ENCODE data around the gene HMGA1. TPM values are rescaled to one million over a fixed set of nuclear protein-coding genes. Genes with fewer than 3 reads are reported as not detected.
A peak's percentile ranks its signal among the peaks of the same experiment; 100 is the strongest.

The HMGA1 gene
- total RNA-seq, 1 experiment from 2014 or later = 154 TPM

- ChIA-PET CTCF (interaction anchor here (0.6 to 0.7 kb wide), 4 partner anchors 9 to 507 kb away, joined by 3 read pairs; no protein-coding TSS in a partner anchor), POLR2A (interaction anchor here (0.7 kb wide), 1 partner anchor 188 kb away, joined by 3 read pairs; no protein-coding TSS in a partner anchor)
- Mint-ChIP-seq H3K4me3 (ENCODE audit: unreplicated experiment) (no peak overlapping the region), H3K27me3 (ENCODE audit: insufficient read depth, unreplicated experiment) (no peaks in the 10 kb centered on the region), H3K36me3 (ENCODE audit: insufficient read depth, unreplicated experiment) (no peaks in the 10 kb centered on the region), H3K27ac (ENCODE audit: low read depth, unreplicated experiment) (no peak overlapping the region), H3K4me1 (ENCODE audit: insufficient read depth, unreplicated experiment) (peaks cover 11% of the 10 kb centered on the region), H3K9me3 (ENCODE audit: unreplicated experiment) (no peaks in the 10 kb centered on the region)
- no peak for TF ChIP-seq CTCF (IDR thresholded peaks at IDR 0.05; ENCODE audit: unreplicated experiment)
- no TSS peak for BruUV-seq (replicated peaks)
- intact Hi-C loops (cut with micrococcal nuclease) = no loop called here
- peak; percentile 81 for DNase-seq (ENCODE audit: unreplicated experiment)
Observed at GRCh38 chr6:34227761-34228421, 8.8 kb upstream of the HMGA1 start.

DNA sequence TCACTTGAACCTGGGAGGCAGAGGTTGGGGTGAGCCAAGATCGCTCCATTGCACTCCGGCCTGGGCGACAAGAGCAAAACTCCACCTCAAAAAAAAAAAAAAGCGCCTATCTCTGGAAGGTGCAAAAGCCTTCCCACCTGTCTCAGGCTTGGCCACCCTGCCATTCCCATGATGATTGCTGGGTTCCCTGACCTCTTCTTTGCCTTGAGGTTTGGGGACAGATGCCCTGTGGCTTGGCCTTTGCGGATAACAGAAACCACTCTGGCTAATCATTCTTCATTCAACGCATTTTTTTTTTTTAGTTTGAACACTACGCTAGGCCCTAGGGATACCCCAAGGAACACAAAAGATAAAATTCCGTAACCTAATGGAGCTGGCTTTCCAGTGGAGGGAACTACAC, 6.8 kb upstream of the HMGA1 start:
- peaks cover 4% of the 10 kb centered on the region for H3K4me1 Mint-ChIP-seq (ENCODE audit: insufficient read depth, unreplicated experiment)
- no peak for DNase-seq (ENCODE audit: unreplicated experiment)
- no peak overlapping the region for H3K27ac Mint-ChIP-seq (ENCODE audit: low read depth, unreplicated experiment)
- no peaks in the 10 kb centered on the region for H3K36me3 Mint-ChIP-seq (ENCODE audit: insufficient read depth, unreplicated experiment)
- H3K27me3 Mint-ChIP-seq (ENCODE audit: insufficient read depth, unreplicated experiment) = no peaks in the 10 kb centered on the region
- CTCF ChIA-PET = interaction anchor here (0.6 to 1.9 kb wide), 4 partner anchors 34 to 692 kb away, joined by 3 to 5 read pairs (median 3); no protein-coding TSS in a partner anchor
- H3K4me3 Mint-ChIP-seq (ENCODE audit: unreplicated experiment) = no peak overlapping the region
- intact Hi-C loops (cut with micrococcal nuclease) = no loop called here
- no TSS peak for BruUV-seq (replicated peaks)
- POLR2A ChIA-PET = no interaction called here
- no peak for TF ChIP-seq CTCF (IDR thresholded peaks at IDR 0.05; ENCODE audit: unreplicated experiment)
- H3K9me3 Mint-ChIP-seq (ENCODE audit: unreplicated experiment) = no peaks in the 10 kb centered on the region

GRCh38 chr6:34230653-34231371, 5.9 kb upstream of the HMGA1 start:
- POLR2A ChIA-PET = no interaction called here
- Mint-ChIP-seq H3K4me1 (ENCODE audit: insufficient read depth, unreplicated experiment) (peaks cover 4% of the 10 kb centered on the region), H3K27me3 (ENCODE audit: insufficient read depth, unreplicated experiment) (no peaks in the 10 kb centered on the region), H3K9me3 (ENCODE audit: unreplicated experiment) (no peaks in the 10 kb centered on the region), H3K4me3 (ENCODE audit: unreplicated experiment) (no peak overlapping the region), H3K27ac (ENCODE audit: low read depth, unreplicated experiment) (no peak overlapping the region), H3K36me3 (ENCODE audit: insufficient read depth, unreplicated experiment) (no peaks in the 10 kb centered on the region)
- no peak for DNase-seq (ENCODE audit: unreplicated experiment)
- intact Hi-C loops (cut with micrococcal nuclease) = no loop called here
- no peak for TF ChIP-seq CTCF (IDR thresholded peaks at IDR 0.05; ENCODE audit: unreplicated experiment)
- CTCF ChIA-PET = interaction anchor here (0.6 to 1.9 kb wide), 3 partner anchors 35 to 184 kb away, joined by 3 to 5 read pairs (median 3); no protein-coding TSS in a partner anchor
- BruUV-seq (replicated peaks) = no TSS peak

DNA sequence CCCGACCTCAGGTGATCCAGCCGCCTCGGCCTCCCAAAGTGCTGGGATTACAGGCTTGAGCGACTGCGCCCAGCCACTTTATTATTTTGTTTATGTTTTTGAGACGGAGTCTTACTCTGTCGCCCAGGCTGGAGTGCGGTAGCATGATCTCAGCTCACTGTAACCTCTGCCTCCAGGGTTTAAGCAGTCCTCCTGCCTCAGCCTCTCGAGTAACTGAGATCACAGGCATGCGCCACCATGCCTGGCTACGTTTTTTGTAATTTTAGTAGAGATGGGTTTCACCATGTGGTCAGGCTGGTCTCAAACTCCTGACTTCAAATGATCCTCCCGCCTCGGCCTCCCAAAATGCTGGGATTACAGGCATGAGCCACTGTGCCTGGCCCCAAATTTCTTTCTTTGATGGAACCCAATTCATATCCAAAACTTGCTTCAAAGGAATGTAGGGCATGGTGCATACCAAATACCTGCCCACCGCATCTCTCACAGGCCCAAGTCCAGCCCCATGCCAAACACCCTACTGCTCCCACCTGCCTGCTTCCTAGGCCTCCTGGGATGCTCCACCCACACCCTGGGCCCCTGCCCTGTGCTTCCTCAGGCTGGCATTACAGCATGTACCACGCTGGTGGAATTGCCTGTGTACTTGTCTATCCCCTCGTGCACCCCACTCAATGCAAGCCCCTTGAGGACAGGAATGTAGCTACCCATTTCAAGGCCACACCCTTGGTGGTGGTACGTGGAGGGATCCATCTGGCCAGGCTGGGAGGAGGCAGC, 4.9 kb upstream of the HMGA1 start:
- TF ChIP-seq CTCF (IDR thresholded peaks at IDR 0.05; ENCODE audit: unreplicated experiment) = no peak
- no peaks in the 10 kb centered on the region for H3K27me3 Mint-ChIP-seq (ENCODE audit: insufficient read depth, unreplicated experiment)
- no peak for DNase-seq (ENCODE audit: unreplicated experiment)
- ChIA-PET POLR2A (no interaction called here), CTCF (interaction anchor here (0.6 to 1.0 kb wide), 3 partner anchors 36 to 183 kb away, joined by 3 to 4 read pairs (median 3); no protein-coding TSS in a partner anchor)
- no peaks in the 10 kb centered on the region for H3K36me3 Mint-ChIP-seq (ENCODE audit: insufficient read depth, unreplicated experiment)
- H3K9me3 Mint-ChIP-seq (ENCODE audit: unreplicated experiment) = no peaks in the 10 kb centered on the region
- no peak overlapping the region for H3K27ac Mint-ChIP-seq (ENCODE audit: low read depth, unreplicated experiment)
- no TSS peak for BruUV-seq (replicated peaks)
- intact Hi-C loops (cut with micrococcal nuclease) = no loop called here
- peaks cover 4% of the 10 kb centered on the region for H3K4me1 Mint-ChIP-seq (ENCODE audit: insufficient read depth, unreplicated experiment)
- no peak overlapping the region for H3K4me3 Mint-ChIP-seq (ENCODE audit: unreplicated experiment)
